GM23338 (cell line): ENCODE results near the gene KRT38. TPM values are rescaled to one million over a fixed set of nuclear protein-coding genes. Genes with fewer than 3 reads are reported as not detected.

Experiments used
- ATAC-seq: fragments of 200-7000 bp; cut with Tn5 transposase; 3 replicates; pipeline ENCODE4 v1.9.1; 2020
- DNase-seq: peaks from one replicate; pipeline ENCODE4 v3.0.0-alpha.2; 2015; ENCODE audit warnings: low spot score
- H2AFZ ChIP-seq: fragments of 200-600 bp; sonication (generic); 2 replicates; pipeline ENCODE4 v1.8.0; 2016; ENCODE audit warnings: antibody characterized with exemption, mild to moderate bottlenecking, moderate library complexity
- H3F3A ChIP-seq: fragments of 200-600 bp; sonication (generic); replicated peaks from 2 replicates; pipeline ENCODE4 v1.8.0; 2017; ENCODE audit warnings: antibody characterized with exemption, mixed run types, low read depth
- H3K27ac ChIP-seq: fragments of 200-600 bp; sonication (generic); 2 replicates; pipeline ENCODE4 v1.6.1; 2016; ENCODE audit warnings: low read depth
- H3K27me3 ChIP-seq: fragments of 200-600 bp; sonication (generic); 2 replicates; pipeline ENCODE4 v1.8.0; 2016; ENCODE audit warnings: mild to moderate bottlenecking, mixed run types, moderate library complexity; ENCODE audit not compliant: insufficient read depth
- H3K36me3 ChIP-seq: fragments of 200-600 bp; sonication (generic); 2 replicates; pipeline ENCODE4 v1.8.0; 2016; ENCODE audit warnings: mild to moderate bottlenecking; ENCODE audit not compliant: insufficient read depth
- H3K4me1 ChIP-seq: fragments of 200-600 bp; sonication (generic); 2 replicates; pipeline ENCODE4 v1.8.0; 2016; ENCODE audit warnings: mild to moderate bottlenecking, moderate library complexity; ENCODE audit not compliant: insufficient read depth
- H3K4me2 ChIP-seq: fragments of 200-600 bp; sonication (generic); 2 replicates; pipeline ENCODE4 v1.7.1; 2017; ENCODE audit warnings: mixed run types
- H3K4me3 ChIP-seq: fragments of 200-600 bp; sonication (generic); 2 replicates; pipeline ENCODE4 v1.6.1; 2016; ENCODE audit warnings: mixed run types
- H3K79me2 ChIP-seq: fragments of 200-600 bp; sonication (generic); replicated peaks from 2 replicates; pipeline ENCODE4 v1.8.0; 2017; ENCODE audit warnings: mild to moderate bottlenecking; ENCODE audit not compliant: insufficient read depth
- H3K9me2 ChIP-seq: fragments of 200-600 bp; sonication (generic); 2 replicates; pipeline ENCODE4 v1.8.0; 2017; ENCODE audit not compliant: insufficient read depth
- H4K20me1 ChIP-seq: fragments of 200-600 bp; sonication (generic); replicated peaks from 2 replicates; pipeline ENCODE4 v1.8.0; 2017; ENCODE audit warnings: mild to moderate bottlenecking; ENCODE audit not compliant: insufficient read depth
- H3K27ac Mint-ChIP-seq: 2 replicates; pipeline ENCODE4 v1.8.0; 2020; ENCODE audit warnings: inconsistent platforms, mild to moderate bottlenecking, moderate library complexity, mixed read lengths
- H3K27me3 Mint-ChIP-seq: 3 replicates; pipeline ENCODE4 v1.8.0; 2022; ENCODE audit warnings: low read depth, mild to moderate bottlenecking, moderate library complexity, mixed read lengths, inconsistent platforms; ENCODE audit not compliant: insufficient read depth, poor library complexity
- H3K36me3 Mint-ChIP-seq: 3 replicates; pipeline ENCODE4 v1.8.0; 2021; ENCODE audit warnings: low read depth, mild to moderate bottlenecking, inconsistent platforms, moderate library complexity, mixed read lengths
- H3K4me1 Mint-ChIP-seq: 3 replicates; pipeline ENCODE4 v1.8.0; 2020; ENCODE audit warnings: mild to moderate bottlenecking, inconsistent platforms, mixed read lengths
- H3K4me3 Mint-ChIP-seq: 3 replicates; pipeline ENCODE4 v1.8.0; 2021; ENCODE audit warnings: moderate library complexity, mild to moderate bottlenecking, inconsistent platforms, mixed read lengths
- H3K9me3 Mint-ChIP-seq: 3 replicates; pipeline ENCODE4 v1.8.0; 2020; ENCODE audit warnings: moderate library complexity, mild to moderate bottlenecking, inconsistent platforms, mixed read lengths
- CREB1 ChIP-seq: fragments of 250-450 bp; sonication (Bioruptor Pico); IDR thresholded peaks from 2 replicates; pipeline ENCODE4 v1.5.0; 2020; ENCODE audit warnings: low read depth, mild to moderate bottlenecking, moderate library complexity
- CTCF ChIP-seq, 2 experiments: fragments of 200-600 bp in 1 of 2; sonication (generic) in 1 of 2; conservative IDR thresholded peaks; 2 replicates each; pipeline versions ENCODE4 v1.5.1 to v1.6.1; 2016 to 2017; ENCODE audit warnings: antibody characterized with exemption in 2 of 2, low read depth in 2 of 2, mild to moderate bottlenecking in 2 of 2, moderate library complexity in 1 of 2
- ETS1 ChIP-seq: IDR thresholded peaks from 2 replicates; pipeline ENCODE4 v1.6.1; 2016; ENCODE audit warnings: antibody characterized with exemption
- EZH2 ChIP-seq: fragments of 200-600 bp; sonication (generic); IDR thresholded peaks from one replicate; pipeline ENCODE4 v1.8.0; 2017; ENCODE audit warnings: antibody characterized with exemption, mild to moderate bottlenecking, low read depth; ENCODE audit not compliant: unreplicated experiment
- EZH2phosphoT487 ChIP-seq: fragments of 200-600 bp; sonication (generic); IDR thresholded peaks from one replicate; pipeline ENCODE4 v1.8.1; 2018; ENCODE audit warnings: antibody characterized with exemption; ENCODE audit not compliant: unreplicated experiment
- JUNB ChIP-seq: IDR thresholded peaks from one replicate; pipeline ENCODE4 v1.6.1; 2016; ENCODE audit warnings: antibody characterized with exemption; ENCODE audit not compliant: unreplicated experiment
- NANOG ChIP-seq: IDR thresholded peaks from 2 replicates; pipeline ENCODE4 v1.6.1; 2016; ENCODE audit warnings: antibody characterized with exemption, borderline replicate concordance
- POLR2AphosphoS5 ChIP-seq: IDR thresholded peaks from 2 replicates; pipeline ENCODE4 v1.6.1; 2016; ENCODE audit warnings: antibody characterized with exemption, low read depth
- ZNF114 ChIP-seq: fragments of 250-450 bp; sonication (Bioruptor Pico); IDR thresholded peaks from 2 replicates; pipeline ENCODE4 v1.5.0; 2020; ENCODE audit warnings: mild to moderate bottlenecking, moderate library complexity
- ZNF331 ChIP-seq: fragments of 250-450 bp; sonication (Bioruptor Pico); IDR thresholded peaks from 2 replicates; pipeline ENCODE4 v1.5.0; 2020; ENCODE audit warnings: low read depth, mild to moderate bottlenecking, moderate library complexity
- ZNF462 ChIP-seq: fragments of 250-450 bp; sonication (Bioruptor Pico); IDR thresholded peaks from 2 replicates; pipeline ENCODE4 v1.5.0; 2020; ENCODE audit warnings: mild to moderate bottlenecking, moderate library complexity
- polyA plus RNA-seq: library from polyadenylated mRNA; unstranded; fragments of >200 nt; fragmentation: Nextera tagmentation; extraction: Ambion mirVana; gene quantifications from 2 replicates; pipeline ENCODE4 v1.2.1, GENCODE V29; 2016
- total RNA-seq: library from RNA; depleted of rRNA; stranded (reverse); fragments of >200 nt; shearing (Covaris generic); gene quantifications from 2 replicates; pipeline ENCODE4 v1.2.3, GENCODE V29; 2014

Gene KRT38
- total and polyA plus RNA-seq, 2 experiments from 2014 or later: not detected

- no peak for TF ChIP-seq CTCF (conservative IDR thresholded peaks at IDR 0.05; ENCODE audit: low read depth in 2 of 2)
- TF ChIP-seq JUNB: no peak
- TF ChIP-seq ETS1: no peak
- TF ChIP-seq EZH2: no peak
- no peak for TF ChIP-seq CREB1 (CRISPR knock-in tag)
- no peak for TF ChIP-seq ZNF331 (CRISPR knock-in tag)
- no peak for TF ChIP-seq EZH2phosphoT487
These were observed 6.0 kb upstream of the KRT38 start (continued) for GRCh38 chr17:41446806-41447205.

- 0 out of 2 replicates have a peak, but pooled peaks cover 11% of the 10 kb centered on the region for H3K9me2 ChIP-seq
- no peak overlapping the region for H3K4me3 ChIP-seq
- H3K36me3 ChIP-seq: no peaks in the 10 kb centered on the region
- H3K79me2 ChIP-seq: no peaks in the 10 kb centered on the region
- no peak overlapping the region for H2AFZ ChIP-seq
- Mint-ChIP-seq H3K4me3 (no peak overlapping the region), H3K36me3 (no peaks in the 10 kb centered on the region), H3K27me3 (peaks cover 2% of the 10 kb centered on the region), H3K27ac (no peak overlapping the region), H3K4me1 (no peaks in the 10 kb centered on the region), H3K9me3 (peaks cover 4% of the 10 kb centered on the region; the same call in 2 of the 3 replicates)
- no peaks in the 10 kb centered on the region for H3K4me1 ChIP-seq
- no peak for DNase-seq
- H3K27me3 ChIP-seq: no peaks in the 10 kb centered on the region
- H3F3A ChIP-seq: no peaks in the 10 kb centered on the region
- no peak overlapping the region for H3K4me2 ChIP-seq
- TF ChIP-seq CREB1 (CRISPR knock-in tag) (no peak), ZNF114 (CRISPR knock-in tag) (no peak), POLR2AphosphoS5 (no peak)
- no peak overlapping the region for H3K27ac ChIP-seq
- no peak for ATAC-seq
- H4K20me1 ChIP-seq: no peaks in the 10 kb centered on the region
These were observed 3.9 kb upstream of the KRT38 start for GRCh38 chr17:41444640-41445039.

GRCh38 chr17:41444186-41444585 is 3.4 kb upstream of the KRT38 start:
- Histone ChIP-seq H3K79me2 (no peaks in the 10 kb centered on the region), H4K20me1 (no peaks in the 10 kb centered on the region), H3K4me3 (no peak overlapping the region), H3K9me2 (0 out of 2 replicates have a peak, but pooled peaks cover 11% of the 10 kb centered on the region), H3K27ac (no peak overlapping the region), H3K4me2 (no peak overlapping the region), H3K4me1 (no peaks in the 10 kb centered on the region), H3K36me3 (no peaks in the 10 kb centered on the region), H3K27me3 (no peaks in the 10 kb centered on the region), H3F3A (no peaks in the 10 kb centered on the region), H2AFZ (no peak overlapping the region)
- no peaks in the 10 kb centered on the region for H3K36me3 Mint-ChIP-seq
- ATAC-seq: no peak
- H3K27me3 Mint-ChIP-seq: peaks cover 2% of the 10 kb centered on the region
- no peak for DNase-seq
- H3K4me1 Mint-ChIP-seq: no peaks in the 10 kb centered on the region
- peaks cover 4% of the 10 kb centered on the region; the same call in 2 of the 3 replicates for H3K9me3 Mint-ChIP-seq
- no peak overlapping the region for H3K4me3 Mint-ChIP-seq
- H3K27ac Mint-ChIP-seq: no peak overlapping the region
- TF ChIP-seq ZNF462 (no peak), CREB1 (CRISPR knock-in tag) (no peak), NANOG (no peak), EZH2 (no peak)
